Gastroesophageal sphincter (tissue), 4 donors: ENCODE results near the gene SIPA1. TPM values are rescaled to one million over a fixed set of nuclear protein-coding genes. Genes with fewer than 3 reads are reported as not detected.

Source experiments
- ATAC-seq: fragments of 150-250 bp; one replicate; pipeline ENCODE4 v1.9.1; 2016; ENCODE audit warnings: mild to moderate bottlenecking, moderate library complexity
- H3K27ac ChIP-seq, 4 donors: fragments of 200-600 bp; sonication (generic) in 3 of 4; 1 replicate in 3 of 4; 2 replicates in 1 of 4; pipeline ENCODE4 v1.5.1; 2016 to 2019
- H3K27me3 ChIP-seq: fragments of 200-600 bp; sonication (generic); one replicate; pipeline ENCODE4 v1.5.1; 2019
- H3K36me3 ChIP-seq, 2 donors: fragments of 200-600 bp; sonication (generic); one replicate each; pipeline ENCODE4 v1.5.1; 2019; ENCODE audit warnings: control low read depth in 1 of 2
- H3K4me1 ChIP-seq, 3 donors: fragments of 200-600 bp; sonication (generic); 1 replicate in 2 of 3; 2 replicates in 1 of 3; pipeline ENCODE4 v1.5.1; 2016 to 2019; ENCODE audit warnings: control low read depth in 2 of 3
- H3K4me3 ChIP-seq, 2 donors: fragments of 200-600 bp; sonication (generic); one replicate each; pipeline ENCODE4 v1.5.1; 2019; ENCODE audit warnings: mild to moderate bottlenecking in 1 of 2, moderate library complexity in 1 of 2
- H3K9me3 ChIP-seq, 3 donors: fragments of 200-600 bp; sonication (generic); one replicate each; pipeline ENCODE4 v1.5.1; 2017 to 2019; ENCODE audit warnings: control low read depth in 2 of 3
- CTCF ChIP-seq, 4 experiments: fragments of 200-600 bp in 2 of 4; fragments of 450-650 bp in 2 of 4; sonication (generic) in 1 of 4; IDR thresholded peaks; one replicate each; pipeline ENCODE4 v1.5.1; 2017 to 2019; ENCODE audit warnings: antibody characterized with exemption in 4 of 4, mild to moderate bottlenecking in 2 of 4, moderate library complexity in 2 of 4
- EP300 ChIP-seq: sonication (generic); formaldehyde crosslinking; IDR thresholded peaks from one replicate; pipeline ENCODE4 v1.6.1; 2017; ENCODE audit warnings: antibody characterized with exemption, mild to moderate bottlenecking
- POLR2A ChIP-seq, 2 donors: fragments of 450-650 bp; IDR thresholded peaks; one replicate each; pipeline ENCODE4 v1.6.1; 2017; ENCODE audit warnings: antibody characterized with exemption in 2 of 2, mild to moderate bottlenecking in 2 of 2, moderate library complexity in 1 of 2
- POLR2AphosphoS5 ChIP-seq: sonication (generic); formaldehyde crosslinking; IDR thresholded peaks from one replicate; pipeline ENCODE4 v1.6.1; 2017; ENCODE audit warnings: antibody characterized with exemption
- WGBS, 2 donors: methylation state at CpG; one replicate each; pipeline ENCODE4 v1.1.5; 2018; ENCODE audit warnings: low coverage in 1 of 2; 5-methylcytosine and 5-hydroxymethylcytosine counted together
- total RNA-seq, 4 donors: library from RNA; depleted of rRNA; stranded (reverse); fragments of >200 nt; gene quantifications; one replicate each; pipeline ENCODE4 v1.1.0, GENCODE V29; 2016

Gene SIPA1
- total RNA-seq, 4 donors from 2014 or later: 32.9 to 45.0 (median 38.3) TPM

DNA sequence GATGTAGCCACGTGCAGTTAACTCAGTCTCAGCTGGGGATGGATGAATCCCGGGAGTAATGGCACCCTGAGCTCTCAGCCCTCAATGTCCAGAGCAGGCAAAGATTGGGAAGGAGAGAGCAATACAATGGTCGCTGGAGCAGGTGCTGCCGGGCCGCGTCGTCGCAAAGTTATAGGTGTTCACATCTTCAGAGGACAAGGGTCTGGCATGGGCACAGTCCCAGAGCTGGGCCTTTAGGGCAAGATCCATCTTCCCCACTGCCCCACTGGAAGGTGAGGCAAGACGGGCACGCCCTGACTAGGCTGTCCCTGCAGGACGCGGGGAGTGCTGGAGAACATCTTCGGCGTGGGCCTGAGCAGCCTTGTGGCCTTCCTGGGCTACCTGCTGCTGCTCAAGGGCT is 14.7 kb upstream of the SIPA1 start:
- Histone ChIP-seq H3K27ac (no peak overlapping the region), H3K4me3 (no peak overlapping the region), H3K36me3 (peaks cover 0 to 100% of the 10 kb centered on the region in 2 donors), H3K27me3 (no peaks in the 10 kb centered on the region), H3K4me1 (peaks cover 0 to 17% (median 0%) of the 10 kb centered on the region in 3 donors), H3K9me3 (no peaks in the 10 kb centered on the region)
- 20 to 76% methylated on average over 2 to 12 of the region's 14 CpGs for WGBS, 2 donors
- TF ChIP-seq CTCF (IDR thresholded peaks at IDR 0.05): no peak
- no peak for TF ChIP-seq POLR2A (IDR thresholded peaks at IDR 0.05)
- TF ChIP-seq EP300: no peak
- TF ChIP-seq POLR2AphosphoS5: no peak
- no peak for ATAC-seq

GRCh38 chr11:65623852-65624616 is 13.9 kb upstream of the SIPA1 start:
- no peak for TF ChIP-seq CTCF (IDR thresholded peaks at IDR 0.05)
- TF ChIP-seq POLR2A (IDR thresholded peaks at IDR 0.05): no peak
- no peak for TF ChIP-seq POLR2AphosphoS5
- TF ChIP-seq EP300: no peak
- peaks cover 0 to 10% (median 0%) of the 10 kb centered on the region in 3 donors for H3K4me1 ChIP-seq
- H3K36me3 ChIP-seq: peaks cover 0 to 100% of the 10 kb centered on the region in 2 donors
- ATAC-seq: no peak
- H3K27ac ChIP-seq: no peak overlapping the region
- no peak overlapping the region for H3K4me3 ChIP-seq
- 81 to 87% methylated on average over 5 to 13 of the region's 25 CpGs for WGBS, 2 donors
- no peaks in the 10 kb centered on the region for H3K9me3 ChIP-seq
- H3K27me3 ChIP-seq: no peaks in the 10 kb centered on the region

DNA sequence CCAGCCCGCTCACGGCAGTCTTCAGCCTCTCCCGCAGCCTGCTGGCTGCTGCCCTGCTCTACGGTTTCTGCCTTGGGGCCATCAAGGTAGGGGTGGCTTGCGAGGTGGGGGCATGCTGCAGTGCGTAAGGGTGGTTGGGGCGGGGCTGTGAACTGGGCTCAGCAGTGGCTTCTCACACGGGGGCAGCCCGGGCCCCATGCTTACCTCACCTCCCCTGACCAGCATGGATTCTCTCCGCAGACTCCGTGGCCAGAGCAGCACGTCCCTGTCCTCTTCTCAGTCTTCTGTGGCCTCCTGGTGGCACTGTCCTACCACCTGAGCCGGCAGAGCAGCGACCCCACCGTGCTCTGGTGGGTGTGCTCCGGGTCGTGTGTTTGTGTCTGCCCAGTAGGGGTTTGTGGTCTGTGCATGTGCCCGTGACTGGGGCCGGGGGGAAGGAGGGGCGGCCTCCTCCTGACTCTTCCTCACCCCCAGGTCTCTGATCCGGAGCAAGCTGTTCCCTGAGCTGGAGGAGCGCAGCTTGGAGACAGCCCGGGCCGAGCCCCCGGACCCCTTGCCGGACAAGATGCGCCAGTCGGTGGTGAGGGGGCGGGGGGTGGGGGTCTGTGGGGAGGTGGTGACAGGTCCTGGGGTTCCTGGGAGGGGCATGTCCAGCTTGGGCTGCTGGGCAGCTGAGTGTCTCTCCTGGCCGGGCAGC is 12.8 kb upstream of the SIPA1 start:
- H3K9me3 ChIP-seq: no peaks in the 10 kb centered on the region
- peaks cover 0 to 100% of the 10 kb centered on the region in 2 donors for H3K36me3 ChIP-seq
- H3K27ac ChIP-seq: no peak overlapping the region
- TF ChIP-seq CTCF (IDR thresholded peaks at IDR 0.05) (no peak), POLR2A (IDR thresholded peaks at IDR 0.05) (no peak), POLR2AphosphoS5 (no peak), EP300 (no peak)
- WGBS, 2 donors: 70% methylated on average over 4 of the region's 30 CpGs; no CpG with 5 or more reads in 1 of the 2 donors
- no peak overlapping the region for H3K4me3 ChIP-seq
- no peak for ATAC-seq
- peaks cover 0 to 10% (median 0%) of the 10 kb centered on the region in 3 donors for H3K4me1 ChIP-seq
- H3K27me3 ChIP-seq: no peaks in the 10 kb centered on the region

- peaks cover 0 to 10% (median 0%) of the 10 kb centered on the region in 3 donors for H3K4me1 ChIP-seq
- no peak for TF ChIP-seq EP300
- TF ChIP-seq CTCF (IDR thresholded peaks at IDR 0.05): peak in 3 of 4 experiments; percentile 53 to 77 (median 62)
- 20 to 39% methylated on average over 1 to 3 of the region's 30 CpGs for WGBS, 2 donors
- H3K27ac ChIP-seq: peak overlapping the region in 1 of 4 donors; percentile 22
- peak; percentile 70 for ATAC-seq
- H3K27me3 ChIP-seq: no peaks in the 10 kb centered on the region
- no peak overlapping the region for H3K4me3 ChIP-seq
- H3K9me3 ChIP-seq: no peaks in the 10 kb centered on the region
- H3K36me3 ChIP-seq: peaks cover 0 to 100% of the 10 kb centered on the region in 2 donors
Measured at GRCh38 chr11:65625628-65626342, 12.1 kb upstream of the SIPA1 start.
